GM12864 (cell line): ENCODE measurements around the gene SLC13A4.

ENCODE experiments used
- DNase-seq: peaks from one replicate; pipeline ENCODE4 v3.0.0-alpha.2; 2011; ENCODE audit warnings: low read depth
- H3K4me3 ChIP-seq: 2 replicates; pipeline ENCODE4 v1.5.1; 2011; ENCODE audit warnings: mild to moderate bottlenecking, low read depth, low read length, control low read depth
- CTCF ChIP-seq: IDR thresholded peaks from 2 replicates; pipeline ENCODE4 v1.5.1; 2011; ENCODE audit warnings: low read depth, mild to moderate bottlenecking, moderate library complexity, low read length, control low read depth, inconsistent platforms; ENCODE audit errors: missing control alignments

SLC13A4 gene

GRCh38 chr7:135759532-135759931 lies 31.5 kb upstream of the SLC13A4 start:
- DNase-seq, result no peak
- no peak overlapping the region for H3K4me3 ChIP-seq
- no peak for TF ChIP-seq CTCF

DNA sequence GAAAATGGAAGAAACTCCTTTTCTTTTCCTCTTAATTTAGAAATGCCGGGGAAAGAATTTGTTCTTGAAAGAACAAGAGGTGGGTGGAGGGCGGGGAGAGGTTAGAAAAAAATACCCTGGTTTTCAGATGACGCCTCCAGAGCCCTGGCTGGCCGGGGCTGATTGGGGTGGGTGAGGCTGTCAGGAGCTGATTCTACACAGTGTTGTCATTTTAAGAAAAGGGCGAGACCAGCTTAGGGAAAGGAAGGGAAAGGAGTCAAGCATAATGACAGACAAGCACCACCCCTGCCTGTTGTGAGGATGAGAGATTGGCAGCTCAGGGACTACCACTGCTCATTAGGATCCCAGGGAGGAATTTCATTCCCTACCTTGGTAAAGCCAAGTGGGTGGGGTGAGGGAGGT lies 30.5 kb upstream of the SLC13A4 start:
- no peak for TF ChIP-seq CTCF
- DNase-seq, result no peak
- no peak overlapping the region for H3K4me3 ChIP-seq

- TF ChIP-seq CTCF, result no peak
- H3K4me3 ChIP-seq, result no peak overlapping the region
- no peak for DNase-seq
These were observed 29.9 kb upstream of the SLC13A4 start for GRCh38 chr7:135757719-135758411.

- no peak overlapping the region for H3K4me3 ChIP-seq
- DNase-seq, result no peak
- no peak for TF ChIP-seq CTCF
These were observed 28.2 kb upstream of the SLC13A4 start for GRCh38 chr7:135756191-135756590.

- no peak for DNase-seq
- no peak for TF ChIP-seq CTCF
- no peak overlapping the region for H3K4me3 ChIP-seq
These were observed 27.4 kb upstream of the SLC13A4 start for GRCh38 chr7:135755351-135755753.

DNA sequence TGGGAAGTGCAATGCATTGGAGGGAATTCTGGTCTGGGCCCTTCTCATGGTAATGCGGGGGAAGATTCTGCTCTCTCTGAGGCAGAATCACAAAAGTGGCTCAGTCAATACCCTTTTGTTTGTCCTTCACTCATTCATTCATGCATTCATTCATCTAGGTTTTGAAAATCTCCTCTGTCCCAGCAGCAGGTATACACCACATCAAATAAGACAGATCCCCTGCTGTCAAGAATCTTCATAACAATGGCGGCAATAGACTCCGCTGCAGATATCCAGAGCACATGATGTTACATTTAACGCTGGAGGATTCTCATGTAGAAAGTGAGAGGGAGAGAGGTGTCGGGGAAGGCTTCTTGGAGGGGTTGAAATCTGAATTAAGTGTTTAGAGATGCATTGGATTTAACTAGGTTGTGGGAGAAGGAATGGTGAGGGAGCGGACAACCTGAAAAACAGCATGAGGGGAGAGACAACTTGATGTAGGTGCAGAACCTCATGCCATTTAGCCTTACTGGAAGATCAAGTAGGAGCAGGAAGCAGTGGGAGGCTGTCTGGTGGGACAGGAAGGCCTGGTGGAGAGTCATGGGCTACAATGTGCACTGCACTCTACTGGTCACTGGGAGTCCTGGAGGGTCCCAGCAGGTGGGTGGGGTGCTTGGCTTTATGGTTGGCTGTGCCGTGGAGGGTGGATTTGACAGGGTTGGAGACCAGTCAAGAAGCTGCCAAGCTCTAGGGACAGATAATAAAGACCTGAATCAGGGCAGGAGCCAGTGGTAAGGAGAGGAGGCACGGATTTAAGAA lies 25.8 kb upstream of the SLC13A4 start:
- TF ChIP-seq CTCF, result no peak
- no peak for DNase-seq
- no peak overlapping the region for H3K4me3 ChIP-seq

DNA sequence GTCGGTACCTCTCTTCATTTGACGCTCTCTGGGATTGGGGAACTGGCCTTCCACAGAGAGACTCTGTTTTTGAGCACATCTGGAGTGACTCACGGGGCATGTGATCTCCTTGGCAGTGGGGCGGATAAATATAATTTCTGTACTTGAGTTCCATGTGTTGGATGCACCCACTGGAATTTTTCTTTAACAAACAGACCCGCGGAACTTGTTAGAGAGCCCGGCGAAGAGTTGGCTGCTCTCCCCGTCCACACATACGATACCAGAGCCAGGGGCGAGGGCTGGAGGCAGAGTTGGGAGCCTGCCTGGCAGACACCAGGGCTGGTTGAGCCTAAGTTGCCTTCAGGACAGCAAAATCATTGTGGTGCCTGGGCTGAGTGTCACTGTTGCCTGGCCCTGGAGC lies 20.8 kb upstream of the SLC13A4 start, which contains the start of gene FAM180A:
TSS of gene FAM180A (minus strand) at position 44 of the 400 bp plus-strand sequence. CDS start 233 bp downstream, outside the sequence.
- DNase-seq, result no peak
- no peak for TF ChIP-seq CTCF

More for the DNA sequence above, 20.8 kb upstream of the SLC13A4 start, which contains the start of gene FAM180A:
- no peak within 1 kb of the TSS for H3K4me3 ChIP-seq
